Right atrium auricular region (tissue), 2 donors: ENCODE results near the gene ROBO2. TPM values are rescaled to one million over a fixed set of nuclear protein-coding genes. Genes with fewer than 3 reads are reported as not detected.

Source experiments
- DNase-seq: peaks from one replicate; pipeline ENCODE4 v3.0.0-alpha.2; 2019; ENCODE audit warnings: low spot score
- H3K27ac ChIP-seq, 2 donors: fragments of 200-600 bp; sonication (generic); 1 replicate in 1 of 2; 2 replicates in 1 of 2; pipeline ENCODE4 v1.5.1; 2016 to 2019
- H3K27me3 ChIP-seq, 2 donors: fragments of 200-600 bp; sonication (generic); one replicate each; pipeline versions ENCODE4 v1.5.1 to v1.6.0; 2017 to 2019
- H3K36me3 ChIP-seq: fragments of 200-600 bp; sonication (generic); one replicate; pipeline ENCODE4 v1.5.1; 2016
- H3K4me1 ChIP-seq, 2 donors: fragments of 200-600 bp; sonication (generic); one replicate each; pipeline versions ENCODE4 v1.5.1 to v1.6.0; 2017 to 2019
- H3K4me3 ChIP-seq, 2 donors: fragments of 200-600 bp; sonication (generic); 1 replicate in 1 of 2; 2 replicates in 1 of 2; pipeline ENCODE4 v1.5.1; 2017 to 2019; ENCODE audit warnings: mild to moderate bottlenecking in 1 of 2, moderate library complexity in 1 of 2
- H3K9me3 ChIP-seq, 2 donors: fragments of 200-600 bp; sonication (generic); one replicate each; pipeline ENCODE4 v1.5.1; 2019
- total RNA-seq, 2 donors: library from RNA; depleted of rRNA; stranded (reverse); fragments of >200 nt; gene quantifications; one replicate each; pipeline ENCODE4 v1.1.0, GENCODE V29; 2016
- TF ChIP-seq, protein P1 (sequence below), 2 donors: fragments of 200-600 bp; sonication (generic); IDR thresholded peaks; one replicate each; pipeline ENCODE4 v1.5.1; 2019; ENCODE audit warnings: antibody characterized with exemption in 2 of 2

Gene ROBO2
- total RNA-seq, 2 donors from 2014 or later: 2.5 TPM; not detected in 1

- H3K4me3 ChIP-seq: no peak overlapping the region
- no peak for DNase-seq
- H3K27me3 ChIP-seq: no peaks in the 10 kb centered on the region
- no peak overlapping the region for H3K27ac ChIP-seq
- H3K36me3 ChIP-seq: no peaks in the 10 kb centered on the region
- TF ChIP-seq, protein P1, sequence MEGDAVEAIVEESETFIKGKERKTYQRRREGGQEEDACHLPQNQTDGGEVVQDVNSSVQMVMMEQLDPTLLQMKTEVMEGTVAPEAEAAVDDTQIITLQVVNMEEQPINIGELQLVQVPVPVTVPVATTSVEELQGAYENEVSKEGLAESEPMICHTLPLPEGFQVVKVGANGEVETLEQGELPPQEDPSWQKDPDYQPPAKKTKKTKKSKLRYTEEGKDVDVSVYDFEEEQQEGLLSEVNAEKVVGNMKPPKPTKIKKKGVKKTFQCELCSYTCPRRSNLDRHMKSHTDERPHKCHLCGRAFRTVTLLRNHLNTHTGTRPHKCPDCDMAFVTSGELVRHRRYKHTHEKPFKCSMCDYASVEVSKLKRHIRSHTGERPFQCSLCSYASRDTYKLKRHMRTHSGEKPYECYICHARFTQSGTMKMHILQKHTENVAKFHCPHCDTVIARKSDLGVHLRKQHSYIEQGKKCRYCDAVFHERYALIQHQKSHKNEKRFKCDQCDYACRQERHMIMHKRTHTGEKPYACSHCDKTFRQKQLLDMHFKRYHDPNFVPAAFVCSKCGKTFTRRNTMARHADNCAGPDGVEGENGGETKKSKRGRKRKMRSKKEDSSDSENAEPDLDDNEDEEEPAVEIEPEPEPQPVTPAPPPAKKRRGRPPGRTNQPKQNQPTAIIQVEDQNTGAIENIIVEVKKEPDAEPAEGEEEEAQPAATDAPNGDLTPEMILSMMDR (IDR thresholded peaks at IDR 0.05): no peak
- no peaks in the 10 kb centered on the region for H3K9me3 ChIP-seq
- no peaks in the 10 kb centered on the region for H3K4me1 ChIP-seq
Measured at GRCh38 chr3:77620009-77620408, 580.1 kb downstream of the ROBO2 start.

DNA sequence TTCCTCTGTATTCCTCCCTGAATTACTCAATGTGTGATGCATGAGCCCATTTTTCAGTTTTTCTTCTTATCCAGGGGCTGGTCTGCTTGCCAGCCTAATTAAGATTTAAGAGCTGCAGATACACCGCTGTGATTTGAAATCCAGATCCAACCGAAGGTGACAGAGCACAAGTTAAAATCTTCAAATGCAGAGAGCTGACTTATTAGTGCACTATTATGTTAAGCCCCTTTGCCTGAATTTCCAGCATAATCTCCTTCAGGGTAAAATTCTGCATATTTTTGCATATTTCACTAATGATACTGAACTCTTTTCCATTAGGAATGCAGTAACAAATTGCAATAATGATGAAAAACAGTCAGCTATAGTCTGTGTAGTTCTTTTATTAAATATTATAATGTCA lies 583.6 kb downstream of the ROBO2 start:
- Histone ChIP-seq H3K27me3 (no peaks in the 10 kb centered on the region), H3K4me3 (no peak overlapping the region), H3K27ac (no peak overlapping the region), H3K9me3 (no peaks in the 10 kb centered on the region), H3K4me1 (no peaks in the 10 kb centered on the region), H3K36me3 (no peaks in the 10 kb centered on the region)
- DNase-seq: no peak
- TF ChIP-seq, protein P1 (IDR thresholded peaks at IDR 0.05): no peak

GRCh38 chr3:77626157-77626556 lies 586.3 kb downstream of the ROBO2 start:
- Histone ChIP-seq H3K4me3 (no peak overlapping the region), H3K9me3 (no peaks in the 10 kb centered on the region), H3K4me1 (no peaks in the 10 kb centered on the region), H3K27me3 (no peaks in the 10 kb centered on the region), H3K27ac (no peak overlapping the region), H3K36me3 (no peaks in the 10 kb centered on the region)
- DNase-seq: no peak
- TF ChIP-seq, protein P1 (IDR thresholded peaks at IDR 0.05): no peak

DNA sequence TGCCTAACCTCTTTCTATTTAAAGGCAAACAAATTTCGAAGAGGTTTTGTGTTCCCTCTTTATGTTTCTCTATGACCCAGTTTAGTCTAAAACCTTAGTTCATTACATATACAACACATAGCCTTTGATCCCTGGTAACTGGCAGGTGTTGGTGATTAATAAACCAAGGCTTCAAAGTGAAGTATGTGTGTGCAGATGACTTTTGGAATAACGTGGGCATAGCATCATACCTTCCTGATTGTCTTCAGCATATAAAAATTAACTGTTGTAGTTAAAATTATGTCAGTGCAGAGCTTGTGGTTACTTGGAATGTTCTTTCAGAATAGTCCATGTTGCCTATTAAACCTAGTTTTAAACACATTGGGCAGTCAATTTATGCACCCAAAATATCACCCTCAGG lies 608.3 kb downstream of the ROBO2 start:
- Histone ChIP-seq H3K4me3 (no peak overlapping the region), H3K36me3 (no peaks in the 10 kb centered on the region), H3K9me3 (no peaks in the 10 kb centered on the region), H3K27ac (no peak overlapping the region), H3K4me1 (no peaks in the 10 kb centered on the region), H3K27me3 (no peaks in the 10 kb centered on the region)
- TF ChIP-seq, protein P1 (IDR thresholded peaks at IDR 0.05): no peak
- DNase-seq: no peak

- Histone ChIP-seq H3K4me1 (no peaks in the 10 kb centered on the region), H3K36me3 (no peaks in the 10 kb centered on the region), H3K27me3 (no peaks in the 10 kb centered on the region), H3K9me3 (no peaks in the 10 kb centered on the region), H3K4me3 (no peak overlapping the region), H3K27ac (no peak overlapping the region)
- no peak for DNase-seq
- TF ChIP-seq, protein P1 (IDR thresholded peaks at IDR 0.05): no peak
Measured at GRCh38 chr3:77648664-77649063, 608.8 kb downstream of the ROBO2 start.

GRCh38 chr3:77652624-77653023 lies 612.7 kb downstream of the ROBO2 start:
- H3K36me3 ChIP-seq: no peaks in the 10 kb centered on the region
- H3K27ac ChIP-seq: no peak overlapping the region
- H3K4me1 ChIP-seq: no peaks in the 10 kb centered on the region
- DNase-seq: no peak
- H3K4me3 ChIP-seq: no peak overlapping the region
- no peaks in the 10 kb centered on the region for H3K27me3 ChIP-seq
- no peaks in the 10 kb centered on the region for H3K9me3 ChIP-seq
- TF ChIP-seq, protein P1 (IDR thresholded peaks at IDR 0.05): no peak
